GM12878 (cell line): ENCODE data around the gene MAD2L1BP. TPM values are rescaled to one million over a fixed set of nuclear protein-coding genes. Genes with fewer than 3 reads are reported as not detected.

Experiments used
- ATAC-seq: fragments of 200-7000 bp; cut with Tn5 transposase; 3 replicates; pipeline ENCODE4 v1.9.1; 2020; ENCODE audit warnings: mild to moderate bottlenecking, moderate library complexity
- BruUV-seq: library from RNA; stranded (reverse); fragments of 400-500 nt; replicated peaks from 2 replicates; lab custom pipeline; 2021; lab: Mats Ljungman, UMichigan
- CTCF ChIA-PET: fragments of 300-600 bp; sonication (Branson Sonifier 250); formaldehyde crosslinking; extraction: SDS; loops from one replicate; lab custom pipeline; 2021; ENCODE audit warnings: inconsistent platforms; lab: Yijun Ruan, JAX
- POLR2A ChIA-PET: fragments of 350-600 bp; formaldehyde crosslinking; extraction: SDS; loops from one replicate; lab custom pipeline; 2021; ENCODE audit warnings: inconsistent platforms; lab: Charles Lee
- RAD21 ChIA-PET: fragments of 300-600 bp; sonication (Branson Sonifier 250); formaldehyde crosslinking; loops from one replicate; lab custom pipeline; 2023; ENCODE audit warnings: antibody characterized with exemption; ENCODE audit not compliant: unreplicated experiment; lab: Charles Lee
- SMC1A ChIA-PET: fragments of 300-600 bp; sonication (Branson Sonifier 250); formaldehyde crosslinking; loops from one replicate; lab custom pipeline; 2023; ENCODE audit not compliant: unreplicated experiment, uncharacterized antibody; lab: Charles Lee
- DNase-seq: peaks from one replicate; pipeline ENCODE4 v3.0.0-alpha.2; 2011; ENCODE audit warnings: low read depth, low spot score
- FAIRE-seq: peaks from 3 replicates; lab custom pipeline; 2011; peaks lifted over from hg19 to GRCh38; lab: Jason Lieb, UNC
- H2AFZ ChIP-seq: 2 replicates; pipeline ENCODE4 v1.6.0; 2011; ENCODE audit warnings: low read depth, low read length, control low read depth; ENCODE audit not compliant: control insufficient read depth
- H3K27ac ChIP-seq: 2 replicates; pipeline ENCODE4 v1.5.1; 2011; ENCODE audit warnings: control low read depth; ENCODE audit not compliant: control insufficient read depth, insufficient read depth
- H3K27me3 ChIP-seq, 2 experiments: replicated peaks in 1 of 2; 2 replicates each; pipeline versions ENCODE4 v1.6.0 to v1.6.1; 2011; ENCODE audit warnings: low read length in 1 of 2; ENCODE audit not compliant: control insufficient read depth in 2 of 2, insufficient read depth in 2 of 2
- H3K36me3 ChIP-seq, 2 experiments: 2 replicates each; pipeline ENCODE4 v1.5.1; 2011; ENCODE audit warnings: low read length in 1 of 2; ENCODE audit not compliant: control insufficient read depth in 2 of 2, insufficient read depth in 2 of 2
- H3K4me1 ChIP-seq: 2 replicates; pipeline ENCODE4 v1.6.1; 2011; ENCODE audit warnings: mild to moderate bottlenecking, low read length, moderate library complexity, mixed read lengths; ENCODE audit not compliant: control insufficient read depth, insufficient read depth
- H3K4me2 ChIP-seq: 2 replicates; pipeline ENCODE4 v1.6.0; 2011; ENCODE audit warnings: control low read depth; ENCODE audit not compliant: control insufficient read depth, insufficient read depth
- H3K4me3 ChIP-seq: fragments of 200-600 bp; sonication (generic); 2 replicates; pipeline ENCODE4 v1.5.1; 2016
- H3K79me2 ChIP-seq: 2 replicates; pipeline ENCODE4 v1.6.0; 2011; ENCODE audit warnings: low read length; ENCODE audit not compliant: control insufficient read depth, insufficient read depth
- H3K9ac ChIP-seq: 2 replicates; pipeline ENCODE4 v1.8.0; 2011; ENCODE audit warnings: low read length, control low read depth, mixed read lengths; ENCODE audit not compliant: control insufficient read depth, insufficient read depth
- H3K9me3 ChIP-seq: replicated peaks from 3 replicates; pipeline ENCODE4 v1.5.1; 2011; ENCODE audit warnings: mild to moderate bottlenecking, low read length; ENCODE audit not compliant: control insufficient read depth, insufficient read depth
- H4K20me1 ChIP-seq: 2 replicates; pipeline ENCODE4 v1.6.0; 2011; ENCODE audit not compliant: control insufficient read depth, insufficient read depth
- ATF7 ChIP-seq: fragments of 450-650 bp; IDR thresholded peaks from 2 replicates; pipeline ENCODE4 v1.6.1; 2016; ENCODE audit warnings: low read depth, mild to moderate bottlenecking
- BACH1 ChIP-seq: fragments of 450-650 bp; IDR thresholded peaks from 2 replicates; pipeline ENCODE4 v1.6.1; 2017; ENCODE audit warnings: mild to moderate bottlenecking, borderline replicate concordance
- BRCA1 ChIP-seq: IDR thresholded peaks from 2 replicates; pipeline ENCODE4 v1.6.1; 2011; ENCODE audit warnings: low read depth, low read length, improper control_type of control experiment
- CBFB ChIP-seq: IDR thresholded peaks from 2 replicates; pipeline ENCODE4 v1.6.1; 2016; ENCODE audit warnings: antibody characterized with exemption, low read depth
- EZH2 ChIP-seq: IDR thresholded peaks from 2 replicates; pipeline ENCODE4 v1.6.1; 2012; ENCODE audit warnings: low read depth, mild to moderate bottlenecking, control low read depth, inconsistent platforms, low read length, borderline replicate concordance; ENCODE audit not compliant: control insufficient read depth
- FOXM1 ChIP-seq: IDR thresholded peaks from 2 replicates; pipeline ENCODE4 v1.6.1; 2012; ENCODE audit warnings: low read depth, mild to moderate bottlenecking, inconsistent platforms, low read length, moderate library complexity
- HDGF ChIP-seq: fragments of 450-650 bp; IDR thresholded peaks from 2 replicates; pipeline ENCODE4 v1.6.1; 2016; ENCODE audit warnings: antibody characterized with exemption
- IKZF1 ChIP-seq: fragments of 450-650 bp; conservative IDR thresholded peaks from 2 replicates; pipeline ENCODE4 v1.6.1; 2017; ENCODE audit warnings: antibody characterized with exemption, mild to moderate bottlenecking
- IRF3 ChIP-seq: fragments of 450-650 bp; IDR thresholded peaks from 2 replicates; pipeline ENCODE4 v1.6.1; 2014; ENCODE audit warnings: mild to moderate bottlenecking
- JUNB ChIP-seq: IDR thresholded peaks from 2 replicates; pipeline ENCODE4 v1.6.1; 2016; ENCODE audit warnings: antibody characterized with exemption, mild to moderate bottlenecking
- MEF2B ChIP-seq: fragments of 450-650 bp; IDR thresholded peaks from 2 replicates; pipeline ENCODE4 v1.6.1; 2018; ENCODE audit warnings: mild to moderate bottlenecking, moderate library complexity; ENCODE audit not compliant: partially characterized antibody, poor library complexity, severe bottlenecking
- MLLT1 ChIP-seq: fragments of 450-650 bp; IDR thresholded peaks from 2 replicates; pipeline ENCODE4 v1.6.1; 2016; ENCODE audit warnings: mild to moderate bottlenecking
- MYB ChIP-seq: fragments of 150-350 bp; IDR thresholded peaks from 2 replicates; pipeline ENCODE4 v1.6.1; 2014; ENCODE audit warnings: mild to moderate bottlenecking, low read depth, low read length, borderline replicate concordance
- NBN ChIP-seq: fragments of 450-650 bp; IDR thresholded peaks from 2 replicates; pipeline ENCODE4 v1.6.1; 2016
- RAD51 ChIP-seq: fragments of 450-650 bp; IDR thresholded peaks from 2 replicates; pipeline ENCODE4 v1.6.1; 2016; ENCODE audit warnings: moderate library complexity, mild to moderate bottlenecking, inconsistent platforms
- RELA ChIP-seq: fragments of 450-650 bp; IDR thresholded peaks from 2 replicates; pipeline ENCODE4 v1.8.0; 2014; ENCODE audit warnings: borderline replicate concordance; ENCODE audit not compliant: partially characterized antibody
- SIX5 ChIP-seq: IDR thresholded peaks from 2 replicates; pipeline ENCODE4 v1.6.1; 2011; ENCODE audit warnings: mild to moderate bottlenecking, low read depth, low read length, moderate library complexity; ENCODE audit not compliant: severe bottlenecking
- SMARCA5 ChIP-seq: fragments of 450-650 bp; IDR thresholded peaks from 2 replicates; pipeline ENCODE4 v1.6.1; 2017; ENCODE audit warnings: mild to moderate bottlenecking
- SP1 ChIP-seq: IDR thresholded peaks from one replicate; pipeline ENCODE4 v1.6.1; 2011; ENCODE audit warnings: low read depth, low read length
- STAT3 ChIP-seq: IDR thresholded peaks from 2 replicates; pipeline ENCODE4 v1.6.1; 2011; ENCODE audit warnings: low read depth, low read length, improper control_type of control experiment
- TCF12 ChIP-seq: IDR thresholded peaks from 2 replicates; pipeline ENCODE4 v1.6.1; 2011; ENCODE audit warnings: low read depth, mild to moderate bottlenecking, low read length
- YY1 ChIP-seq: IDR thresholded peaks from 2 replicates; pipeline ENCODE4 v1.6.1; 2011; ENCODE audit warnings: low read depth, mild to moderate bottlenecking, low read length
- ZNF384 ChIP-seq: IDR thresholded peaks from 2 replicates; pipeline ENCODE4 v1.6.1; 2012; ENCODE audit warnings: low read depth, mild to moderate bottlenecking, low read length, improper control_type of control experiment, borderline replicate concordance
- ZNF622 ChIP-seq: fragments of 450-650 bp; IDR thresholded peaks from 2 replicates; pipeline ENCODE4 v1.6.1; 2017; ENCODE audit warnings: mild to moderate bottlenecking, inconsistent platforms
- WGBS: methylation state at CpG from one replicate; pipeline ENCODE4 v1.1.6; 2016; ENCODE audit warnings: low lambda C conversion rate; ENCODE audit not compliant: insufficient replicate concordance, insufficient coverage; ENCODE audit errors: missing lambda C conversion rate; 5-methylcytosine and 5-hydroxymethylcytosine counted together
- in situ Hi-C: fragments of 300-500 bp; cut with MboI; formaldehyde crosslinking; loops from 9 replicates; pipeline ENCODE4 v1.14.3; 2018; ENCODE audit warnings: mixed read lengths
- intact Hi-C: fragments of 100-400 bp; cut with micrococcal nuclease; formaldehyde crosslinking; loops from one replicate; pipeline ENCODE4 v1.14.2; 2022; ENCODE audit not compliant: unreplicated experiment
- polyA plus RNA-seq, 11 experiments: library from polyadenylated mRNA; depleted of rRNA in 4 of 11; unstranded in 6 of 11; stranded (reverse) in 5 of 11; fragments of >200 nt; fragmentation: Nextera tagmentation in 4 of 11; fragmentation: Illumina TruSeq in 1 of 11; extraction: Ambion mirVana in 4 of 11; extraction: Trizol in 1 of 11; gene quantifications; 1 replicate in 1 of 11; 2 replicates in 10 of 11; pipeline versions ENCODE4 v1.2.1 to v1.2.3, GENCODE V29; 2011 to 2016; ENCODE audit warnings: inconsistent platforms in 2 of 11, missing spikeins in 2 of 11, low read depth in 1 of 11
- total RNA-seq, 4 experiments: library from RNA; depleted of rRNA in 3 of 4; stranded (reverse); fragments of >200 nt in 3 of 4; fragmentation: Illumina TruSeq in 1 of 4; extraction: Trizol in 1 of 4; gene quantifications; 2 replicates each; pipeline versions ENCODE4 v1.2.1 to v1.2.3, GENCODE V29; 2013 to 2021

Gene MAD2L1BP
- total and polyA plus RNA-seq, 10 of the 15 experiments (the other 5 are each of a cell fraction or from before 2014, with no cell fraction given): 39.2 to 155 (median 60.3) TPM

GRCh38 chr6:43608310-43608763, 27.3 kb upstream of the MAD2L1BP start:
- RAD21 ChIA-PET: interaction anchor here (0.7 to 1.4 kb wide), 5 partner anchors 19 to 471 kb away, joined by 3 to 5 read pairs (median 3); no protein-coding TSS in a partner anchor
- in situ Hi-C loops (no loop called here), intact Hi-C loops (loop anchor here (1.0 kb wide), 1 partner anchor 471 kb away; no protein-coding TSS in a partner anchor)
- 23% methylated on average over 5 of the region's 5 CpGs for WGBS
- Histone ChIP-seq H3K27ac (no peak overlapping the region), H3K4me3 (no peak overlapping the region), H4K20me1 (no peaks in the 10 kb centered on the region), H3K9ac (no peak overlapping the region), H3K4me1 (no peaks in the 10 kb centered on the region), H3K27me3 (no peaks in the 10 kb centered on the region), H3K79me2 (no peaks in the 10 kb centered on the region), H3K9me3 (no peaks in the 10 kb centered on the region), H3K4me2 (no peak overlapping the region), H3K36me3 (peaks cover 8 to 35% of the 10 kb centered on the region in 2 experiments), H2AFZ (no peak overlapping the region)
- BruUV-seq: no TSS peak
- POLR2A ChIA-PET: interaction anchor here (1.1 kb wide), 1 partner anchor 162 kb away, joined by 3 read pairs; no protein-coding TSS in a partner anchor
- ATAC-seq (peak; percentile 74), FAIRE-seq (peak; percentile 23), DNase-seq (peak; percentile 17)
- SMC1A ChIA-PET: interaction anchor here (1.0 to 1.6 kb wide), 7 partner anchors 11 to 160 kb away, joined by 3 to 6 read pairs (median 4); no protein-coding TSS in a partner anchor
- CTCF ChIA-PET: interaction anchor here (0.7 to 4.7 kb wide), 33 partner anchors 8 to 478 kb away, joined by 3 to 42 read pairs (median 5); partner anchors contain the start of genes GTPBP2, MRPS18A, POLH and XPO5
- TF ChIP-seq SIX5 (no peak), CBFB (no peak), JUNB (no peak), MEF2B (peak; percentile 77), RAD51 (no peak), FOXM1 (no peak), HDGF (peak; percentile 77; the same call in 1 of the 2 replicates), TCF12 (no peak), YY1 (no peak), IKZF1 (no peak; the same call in 1 of the 2 replicates), STAT3 (no peak), RELA (no peak), BRCA1 (no peak), IRF3 (no peak), EZH2 (no peak), MYB (no peak), NBN (no peak), ATF7 (no peak), ZNF622 (no peak), BACH1 (no peak), SP1 (no peak), SMARCA5 (no peak), MLLT1 (no peak), ZNF384 (0 out of 2 replicates have a peak, but pooled peaks have one; percentile 51)
